Thyroid gland (tissue), 4 donors: ENCODE data around the gene CPB2. TPM values are rescaled to one million over a fixed set of nuclear protein-coding genes. Genes with fewer than 3 reads are reported as not detected.

Experiments
- DNase-seq, 2 donors: peaks; one replicate each; pipeline ENCODE4 v3.0.0-alpha.2; 2019
- H3K27ac ChIP-seq, 3 donors: fragments of 200-600 bp; sonication (generic); 1 replicate in 2 of 3; 2 replicates in 1 of 3; pipeline ENCODE4 v1.5.1; 2016 to 2019; ENCODE audit warnings: mild to moderate bottlenecking in 1 of 3, moderate library complexity in 1 of 3
- H3K27me3 ChIP-seq: fragments of 200-600 bp; sonication (generic); one replicate; pipeline ENCODE4 v1.5.1; 2019
- H3K36me3 ChIP-seq, 2 donors: fragments of 200-600 bp; sonication (generic); one replicate each; pipeline ENCODE4 v1.5.1; 2016 to 2019
- H3K4me1 ChIP-seq, 2 donors: fragments of 200-600 bp; sonication (generic); one replicate each; pipeline ENCODE4 v1.5.1; 2017 to 2019
- H3K4me3 ChIP-seq, 3 donors: fragments of 200-600 bp; sonication (generic); replicated peaks in 1 of 3; 1 replicate in 2 of 3; 2 replicates in 1 of 3; pipeline ENCODE4 v1.5.1; 2016; ENCODE audit warnings: mild to moderate bottlenecking in 1 of 3
- H3K9me3 ChIP-seq: fragments of 200-600 bp; sonication (generic); one replicate; pipeline ENCODE4 v1.5.1; 2017
- CTCF ChIP-seq, 6 experiments: fragments of 200-600 bp in 3 of 6; fragments of 450-650 bp in 3 of 6; sonication (generic) in 3 of 6; IDR thresholded peaks; one replicate each; pipeline ENCODE4 v1.5.1; 2016 to 2019; ENCODE audit warnings: antibody characterized with exemption in 6 of 6, mild to moderate bottlenecking in 2 of 6, inconsistent platforms in 1 of 6, moderate library complexity in 1 of 6
- POLR2A ChIP-seq, 2 donors: fragments of 450-650 bp; IDR thresholded peaks; one replicate each; pipeline ENCODE4 v1.6.1; 2017; ENCODE audit warnings: antibody characterized with exemption in 2 of 2, mild to moderate bottlenecking in 2 of 2, moderate library complexity in 1 of 2
- WGBS, 2 donors: methylation state at CpG; one replicate each; pipeline ENCODE4 v1.1.5; 2017; 5-methylcytosine and 5-hydroxymethylcytosine counted together
- intact Hi-C: fragments of 100-400 bp; cut with DNase I; formaldehyde crosslinking; loops from one replicate; pipeline ENCODE4 v1.15.1; 2023
- total RNA-seq, 4 donors: library from RNA; depleted of rRNA; stranded (reverse); fragments of >200 nt; gene quantifications; one replicate each; pipeline ENCODE4 v1.2.3, GENCODE V29; 2016

Gene CPB2
- total RNA-seq, 4 donors from 2014 or later = 0.67 to 0.83 TPM; not detected in 2

GRCh38 chr13:46129124-46129523 lies 24.3 kb upstream of the CPB2 start:
- Histone ChIP-seq H3K36me3 (no peaks in the 10 kb centered on the region), H3K9me3 (no peaks in the 10 kb centered on the region), H3K27me3 (no peaks in the 10 kb centered on the region), H3K4me3 (no peak overlapping the region), H3K4me1 (peaks cover 0 to 5% of the 10 kb centered on the region in 2 donors), H3K27ac (no peak overlapping the region)
- intact Hi-C loops = loop anchor here (10.0 kb wide), 1 partner anchor 324 kb away; no protein-coding TSS in a partner anchor
- DNase-seq = no peak
- 89 to 92% methylated on average over 2 of the region's 2 CpGs for WGBS, 2 donors
- no peak for TF ChIP-seq CTCF (IDR thresholded peaks at IDR 0.05)
- no peak for TF ChIP-seq POLR2A (IDR thresholded peaks at IDR 0.05)

GRCh38 chr13:46127358-46128023 lies 22.7 kb upstream of the CPB2 start:
- no peak for DNase-seq
- intact Hi-C loops = loop anchor here (10.0 kb wide), 1 partner anchor 323 kb away; no protein-coding TSS in a partner anchor
- TF ChIP-seq POLR2A (IDR thresholded peaks at IDR 0.05) = no peak
- no peak for TF ChIP-seq CTCF (IDR thresholded peaks at IDR 0.05)
- H3K4me1 ChIP-seq = peaks cover 0 to 3% of the 10 kb centered on the region in 2 donors
- H3K27me3 ChIP-seq = no peaks in the 10 kb centered on the region
- no peaks in the 10 kb centered on the region for H3K36me3 ChIP-seq
- no peaks in the 10 kb centered on the region for H3K9me3 ChIP-seq
- H3K27ac ChIP-seq = no peak overlapping the region
- no peak overlapping the region for H3K4me3 ChIP-seq
- 86 to 90% methylated on average over 7 of the region's 7 CpGs for WGBS, 2 donors

- Histone ChIP-seq H3K4me1 (peaks cover 3% of the 10 kb centered on the region in 2 donors), H3K27me3 (no peaks in the 10 kb centered on the region), H3K27ac (no peak overlapping the region), H3K36me3 (no peaks in the 10 kb centered on the region), H3K9me3 (no peaks in the 10 kb centered on the region), H3K4me3 (no peak overlapping the region)
- intact Hi-C loops = loop anchor here (10.0 kb wide), 1 partner anchor 322 kb away; no protein-coding TSS in a partner anchor
- TF ChIP-seq POLR2A (IDR thresholded peaks at IDR 0.05) = no peak
- TF ChIP-seq CTCF (IDR thresholded peaks at IDR 0.05) = peak; percentile 65 to 96 (median 88)
- 55 to 57% methylated on average over 6 of the region's 6 CpGs for WGBS, 2 donors
- peak; percentile 84 to 86 for DNase-seq
These were observed 21.9 kb upstream of the CPB2 start for GRCh38 chr13:46126552-46127357.

DNA sequence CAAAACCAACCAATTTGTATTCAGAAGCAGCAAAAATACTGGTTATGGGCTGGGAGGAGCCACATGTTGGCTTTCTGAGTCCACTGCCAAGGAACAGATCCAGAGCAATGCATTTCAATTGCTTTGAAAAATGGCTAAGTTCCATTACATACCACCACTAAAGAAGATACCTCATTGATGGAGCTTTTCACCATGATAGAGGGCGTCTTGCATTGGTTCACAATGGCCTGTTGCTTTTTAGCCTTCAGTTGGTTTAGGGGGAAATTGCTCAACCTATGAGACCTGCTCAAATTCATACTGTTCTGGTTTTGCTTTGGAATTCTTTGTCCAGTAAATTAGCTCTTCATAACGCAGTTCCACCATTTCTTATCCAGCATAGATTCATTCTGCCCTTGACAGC lies 21.2 kb upstream of the CPB2 start:
- intact Hi-C loops = loop anchor here (10.0 kb wide), 1 partner anchor 321 kb away; no protein-coding TSS in a partner anchor
- no peak overlapping the region for H3K4me3 ChIP-seq
- no peaks in the 10 kb centered on the region for H3K27me3 ChIP-seq
- no peak for DNase-seq
- H3K4me1 ChIP-seq = peaks cover 10% of the 10 kb centered on the region in 2 donors
- H3K27ac ChIP-seq = no peak overlapping the region
- TF ChIP-seq CTCF (IDR thresholded peaks at IDR 0.05) (no peak), POLR2A (IDR thresholded peaks at IDR 0.05) (no peak)
- no peaks in the 10 kb centered on the region for H3K9me3 ChIP-seq
- H3K36me3 ChIP-seq = no peaks in the 10 kb centered on the region
- 46 to 48% methylated on average over 2 of the region's 2 CpGs for WGBS, 2 donors
